ENCODE results near the gene NACA.
"Not testable (repeated sequence)": the region's sequence is repeated elsewhere in the genome, so short reads cannot be mapped to it uniquely, and the experiment has no call there.

NACA gene

GRCh38 chr12:56749359-56749758, 24.3 kb upstream of the NACA start:
- Histone ChIP-seq H3K79me2 (ENCODE audit: low read length) (peaks cover 25% of the 10 kb centered on the region), H4K20me1 (ENCODE audit: insufficient read depth, low read length) (peaks cover 7% of the 10 kb centered on the region; the same call in 1 of the 2 replicates), H3K36me3 (replicated peaks; ENCODE audit: low read depth, low read length) (peaks cover 18% of the 10 kb centered on the region), H2AFZ (ENCODE audit: low read depth, low read length) (no peak overlapping the region), H3K27me3 (ENCODE audit: low read depth, low read length) (no peaks in the 10 kb centered on the region), H3K4me3 (ENCODE audit: low read length) (peak overlapping the region; percentile 49), H3K27ac (ENCODE audit: low read length) (peak overlapping the region; percentile 81), H3K9me3 (ENCODE audit: insufficient read depth, low read length) (no peaks in the 10 kb centered on the region), H3K4me1 (ENCODE audit: low read length) (peaks cover 27% of the 10 kb centered on the region), H3K9ac (ENCODE audit: low read length) (peak overlapping the region; percentile 45; the same call in 1 of the 2 replicates), H3K4me2 (ENCODE audit: low read length) (peak overlapping the region; percentile 63)
- TF ChIP-seq CTCF (IDR thresholded peaks at IDR 0.05; ENCODE audit: low read depth, low read length) (no peak), EZH2phosphoT487 (IDR thresholded peaks at IDR 0.05; ENCODE audit: low read depth) (no peak)

GRCh38 chr12:56728139-56728861, 3.2 kb upstream of the NACA start:
- Histone ChIP-seq H3K27me3 (ENCODE audit: low read depth, low read length) (no peaks in the 10 kb centered on the region), H3K4me2 (ENCODE audit: low read length) (no peak overlapping the region), H3K4me1 (ENCODE audit: low read length) (peaks cover 11% of the 10 kb centered on the region), H3K9me3 (ENCODE audit: insufficient read depth, low read length) (no peaks in the 10 kb centered on the region), H3K79me2 (ENCODE audit: low read length) (peaks cover 23% of the 10 kb centered on the region), H3K27ac (ENCODE audit: low read length) (no peak overlapping the region), H3K36me3 (replicated peaks; ENCODE audit: low read depth, low read length) (peaks cover 32% of the 10 kb centered on the region), H2AFZ (ENCODE audit: low read depth, low read length) (no peak overlapping the region), H3K9ac (ENCODE audit: low read length) (no peak overlapping the region), H4K20me1 (ENCODE audit: insufficient read depth, low read length) (peaks cover 11% of the 10 kb centered on the region), H3K4me3 (ENCODE audit: low read length) (no peak overlapping the region)
- TF ChIP-seq CTCF (IDR thresholded peaks at IDR 0.05; ENCODE audit: low read depth, low read length) (no peak), EZH2phosphoT487 (IDR thresholded peaks at IDR 0.05; ENCODE audit: low read depth) (no peak)

GRCh38 chr12:56726196-56726675, 1.1 kb upstream of the NACA start:
- peaks cover 43% of the 10 kb centered on the region for H3K79me2 ChIP-seq (ENCODE audit: low read length)
- H2AFZ ChIP-seq (ENCODE audit: low read depth, low read length); H3K27me3 ChIP-seq (ENCODE audit: low read depth, low read length); H3K9me3 ChIP-seq (ENCODE audit: insufficient read depth, low read length): not testable (repeated sequence)
- peaks cover 32% of the 10 kb centered on the region for H4K20me1 ChIP-seq (ENCODE audit: insufficient read depth, low read length)
- peaks cover 41% of the 10 kb centered on the region for H3K36me3 ChIP-seq (replicated peaks; ENCODE audit: low read depth, low read length)
- H3K4me2 ChIP-seq (ENCODE audit: low read length) = peak overlapping the region; percentile 84
- peaks cover 32% of the 10 kb centered on the region for H3K4me1 ChIP-seq (ENCODE audit: low read length)
- peak overlapping the region; percentile 76 for H3K9ac ChIP-seq (ENCODE audit: low read length)
- peak overlapping the region; percentile 99 for H3K4me3 ChIP-seq (ENCODE audit: low read length)
- peak overlapping the region; percentile 85 for H3K27ac ChIP-seq (ENCODE audit: low read length)

- TF ChIP-seq CTCF (IDR thresholded peaks at IDR 0.05; ENCODE audit: low read depth, low read length) (no peak), EZH2phosphoT487 (IDR thresholded peaks at IDR 0.05; ENCODE audit: low read depth) (no peak)
- peak overlapping the region; percentile 40 for H2AFZ ChIP-seq (ENCODE audit: low read depth, low read length)
- H3K79me2 ChIP-seq (ENCODE audit: low read length) = peaks cover 49% of the 10 kb centered on the region
- peak overlapping the region; percentile 99 for H3K4me3 ChIP-seq (ENCODE audit: low read length)
- H3K27me3 ChIP-seq (ENCODE audit: low read depth, low read length) = no peaks in the 10 kb centered on the region
- H3K4me2 ChIP-seq (ENCODE audit: low read length) = peak overlapping the region; percentile 84
- peaks cover 43% of the 10 kb centered on the region for H3K36me3 ChIP-seq (replicated peaks; ENCODE audit: low read depth, low read length)
- peak overlapping the region; percentile 76 for H3K9ac ChIP-seq (ENCODE audit: low read length)
- H3K4me1 ChIP-seq (ENCODE audit: low read length) = peaks cover 36% of the 10 kb centered on the region
- H3K27ac ChIP-seq (ENCODE audit: low read length) = peak overlapping the region; percentile 85
- peaks cover 37% of the 10 kb centered on the region for H4K20me1 ChIP-seq (ENCODE audit: insufficient read depth, low read length)
- no peaks in the 10 kb centered on the region for H3K9me3 ChIP-seq (ENCODE audit: insufficient read depth, low read length)
Observed at GRCh38 chr12:56725723-56726102, 614 bp upstream of the NACA start.

Data from OCI-LY3 (cell line).